ENCODE measurements around the gene SIGLEC1.
A peak's percentile ranks its signal among the peaks of the same experiment; 100 is the strongest.

The SIGLEC1 gene

GRCh38 chr20:3744806-3745685 is 32.6 kb upstream of the SIGLEC1 start:
- DNase-seq (ENCODE audit: low read depth in 1 of 2, low spot score in 1 of 2), result peak; percentile 31 to 52

DNA sequence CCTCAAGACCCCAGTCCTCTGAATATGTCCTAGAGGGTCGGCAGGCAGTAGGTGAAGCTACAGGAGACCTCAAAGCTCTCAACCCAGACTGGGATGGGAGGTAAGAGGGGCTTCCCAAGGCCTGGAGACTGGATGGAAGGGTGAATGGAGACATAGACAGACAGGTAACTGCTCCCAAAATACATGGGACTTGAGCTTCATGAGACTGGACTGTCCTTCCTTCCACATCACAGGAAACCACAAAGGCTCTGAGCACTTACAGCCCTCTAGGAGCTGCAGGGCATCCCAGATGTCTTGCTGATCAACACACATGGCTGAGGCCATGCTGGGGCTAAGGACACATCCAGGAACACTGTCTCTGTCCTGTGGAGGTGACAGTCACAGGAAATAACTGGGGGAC is 31.6 kb upstream of the SIGLEC1 start:
- DNase-seq (ENCODE audit: low read depth in 1 of 2, low spot score in 1 of 2), result no peak

- DNase-seq (ENCODE audit: low read depth in 1 of 2, low spot score in 1 of 2), result no peak
These were observed 30.9 kb upstream of the SIGLEC1 start for GRCh38 chr20:3743251-3743650.

DNA sequence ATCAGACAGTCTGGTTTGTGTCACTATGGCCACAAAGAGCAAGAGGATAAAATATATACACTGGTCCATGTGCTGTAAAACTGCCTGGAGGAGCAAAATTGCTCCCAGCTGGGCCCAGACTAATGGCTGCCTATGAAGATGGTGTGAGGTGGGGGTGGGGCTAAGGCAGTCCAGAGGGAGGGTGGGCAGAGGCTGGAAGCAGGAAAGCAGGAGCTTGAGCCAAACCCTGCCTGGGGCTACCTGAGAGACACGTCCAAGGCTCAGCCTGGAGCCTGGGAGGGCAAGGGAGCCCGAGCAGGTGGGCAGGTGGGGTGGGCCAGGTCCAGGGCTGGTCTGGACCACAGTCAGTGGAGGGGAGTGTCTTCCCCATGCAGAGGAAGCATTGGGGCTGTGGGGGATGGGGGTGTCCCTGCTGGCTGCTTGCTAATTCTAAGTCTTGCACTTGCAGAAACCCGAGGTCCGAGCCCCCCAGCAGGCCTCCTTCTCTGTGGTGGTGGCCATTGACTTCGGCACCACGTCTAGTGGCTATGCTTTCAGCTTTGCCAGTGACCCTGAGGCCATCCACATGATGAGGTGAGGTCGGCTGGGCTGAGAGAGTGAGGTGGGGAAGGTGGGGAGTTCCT is 29.5 kb upstream of the SIGLEC1 start:
- no peak for DNase-seq (ENCODE audit: low read depth in 1 of 2, low spot score in 1 of 2)

DNA sequence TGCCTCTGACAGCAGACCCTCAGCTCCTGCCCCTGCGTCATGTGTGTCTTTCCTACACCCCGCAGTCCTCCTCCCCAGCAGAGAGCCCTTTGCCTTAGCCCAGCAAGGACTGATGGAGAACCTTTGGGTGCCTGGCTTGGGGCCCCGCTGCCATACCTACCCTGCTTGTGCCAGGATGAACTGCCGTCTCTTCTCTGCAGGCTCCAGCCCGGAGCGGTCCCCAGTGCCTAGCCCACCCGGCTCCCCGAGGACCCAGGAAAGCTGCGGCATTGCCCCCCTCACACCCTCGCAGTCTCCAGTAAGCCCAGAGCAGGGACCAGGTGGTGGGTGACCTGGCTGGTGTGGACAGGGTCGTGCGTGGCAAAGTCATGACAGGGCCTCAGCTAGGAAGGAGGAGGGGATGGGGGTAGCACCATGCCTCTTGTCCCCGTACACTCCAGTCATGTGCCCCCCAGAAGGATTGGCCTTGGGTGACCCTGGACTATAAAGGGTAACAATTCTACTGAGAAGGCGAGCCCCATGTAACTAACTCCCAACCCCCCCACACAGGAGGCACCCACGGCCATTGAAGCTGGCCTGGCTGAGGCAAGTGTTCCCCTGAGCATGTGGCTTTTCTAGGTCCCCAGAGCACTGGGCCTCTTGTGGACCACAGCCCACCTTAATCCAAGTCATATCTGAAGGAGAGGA is 28.4 kb upstream of the SIGLEC1 start:
- no peak for DNase-seq (ENCODE audit: low read depth in 1 of 2, low spot score in 1 of 2)

GRCh38 chr20:3739926-3740451 is 27.6 kb upstream of the SIGLEC1 start:
- no peak for DNase-seq (ENCODE audit: low read depth in 1 of 2, low spot score in 1 of 2)

GRCh38 chr20:3739054-3739925 is 26.9 kb upstream of the SIGLEC1 start:
- no peak for DNase-seq (ENCODE audit: low read depth in 1 of 2, low spot score in 1 of 2)

DNA sequence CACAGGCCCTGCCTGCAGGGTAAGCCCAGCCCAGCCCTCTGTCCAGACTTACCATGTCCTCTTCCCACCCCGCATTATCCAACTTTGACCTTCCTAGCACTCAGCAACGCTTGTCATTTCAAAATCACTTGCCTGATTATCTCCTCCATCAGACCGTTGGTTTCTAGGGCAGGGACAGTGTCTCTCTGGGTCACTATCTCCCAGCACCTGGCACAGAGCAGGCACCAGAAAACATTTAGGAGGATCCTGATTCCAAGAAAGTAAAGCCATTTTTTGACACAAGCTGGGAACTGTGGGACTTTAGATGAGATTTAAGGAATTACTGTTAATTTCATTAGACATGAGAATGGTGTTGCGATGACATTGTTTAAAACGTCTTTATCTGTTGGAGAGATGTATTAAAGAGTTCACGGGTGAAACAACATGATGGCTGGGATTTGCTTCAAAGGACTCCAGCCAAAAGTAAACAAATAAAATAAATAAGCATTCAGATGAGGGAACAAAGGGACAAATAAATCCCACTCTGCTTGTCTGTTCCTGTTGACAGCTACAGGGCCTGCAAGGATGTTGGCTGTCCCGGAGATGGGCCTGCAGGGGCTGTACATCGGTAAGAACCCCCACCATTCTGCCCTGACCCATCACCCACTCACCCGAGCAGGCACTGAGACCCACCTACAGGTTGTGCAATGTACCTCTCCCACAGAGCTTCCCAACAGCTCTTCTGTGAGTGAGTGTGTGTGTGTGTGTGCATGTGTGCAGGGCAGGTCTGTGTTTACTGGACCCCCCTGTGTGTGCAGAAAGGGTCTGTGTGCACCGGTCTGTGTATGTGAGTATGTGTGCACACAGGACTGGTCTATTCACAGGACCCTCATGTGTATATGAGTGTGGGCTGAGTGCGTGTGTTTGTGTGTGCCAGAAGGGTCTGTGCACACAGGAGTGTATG is 26.0 kb upstream of the SIGLEC1 start:
- DNase-seq (ENCODE audit: low read depth in 1 of 2, low spot score in 1 of 2), result no peak

- no peak for DNase-seq (ENCODE audit: low read depth in 1 of 2, low spot score in 1 of 2)
These were observed 23.4 kb upstream of the SIGLEC1 start for GRCh38 chr20:3735768-3736167.

DNA sequence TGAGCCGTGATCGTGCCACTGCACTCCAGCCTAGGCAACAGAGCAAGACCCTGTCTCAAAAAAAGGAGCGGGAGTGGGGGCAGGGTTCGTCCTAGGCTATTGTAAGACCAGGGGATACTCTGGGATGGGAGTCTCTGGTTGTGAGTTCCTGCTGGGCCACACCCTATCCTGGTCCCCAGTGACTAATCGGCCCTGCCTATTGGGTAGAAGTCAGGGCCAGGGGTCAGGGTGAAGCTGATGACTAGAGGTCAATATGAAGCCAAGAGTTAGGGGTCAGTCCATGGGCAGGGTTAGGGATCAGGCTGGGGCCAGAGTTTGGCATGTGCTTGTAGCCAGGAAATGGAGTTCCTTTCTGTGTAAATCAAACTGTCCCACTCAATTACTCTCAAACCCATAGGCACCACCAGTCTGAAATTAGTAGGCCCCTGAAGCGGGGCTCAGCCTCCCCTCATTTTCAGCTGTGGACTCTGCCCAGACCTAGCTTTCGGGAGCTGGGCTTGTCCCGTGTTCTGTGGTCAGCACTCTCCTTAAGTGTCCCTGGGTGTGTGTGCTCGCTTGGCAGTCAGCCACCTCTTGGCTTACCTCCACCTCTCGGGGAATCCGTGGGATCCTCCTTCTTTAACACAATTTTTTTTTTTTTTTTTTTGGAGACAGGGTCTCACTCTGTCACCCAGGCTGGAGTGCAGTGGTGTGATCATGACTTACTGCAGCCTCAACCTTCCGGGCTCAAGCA is 21.9 kb upstream of the SIGLEC1 start:
- DNase-seq (ENCODE audit: low read depth in 1 of 2, low spot score in 1 of 2), result no peak

- no peak for DNase-seq (ENCODE audit: low read depth in 1 of 2, low spot score in 1 of 2)
These were observed 21.0 kb upstream of the SIGLEC1 start for GRCh38 chr20:3733119-3733995.

GRCh38 chr20:3732327-3733118 is 20.1 kb upstream of the SIGLEC1 start, which contains the start of gene HSPA12B:
Gene HSPA12B, plus strand, starts transcription at chr20:3732685. Its CDS starts 5,990 bp downstream, at chr20:3738675.
- no peak for DNase-seq (ENCODE audit: low read depth in 1 of 2, low spot score in 1 of 2)

DNA sequence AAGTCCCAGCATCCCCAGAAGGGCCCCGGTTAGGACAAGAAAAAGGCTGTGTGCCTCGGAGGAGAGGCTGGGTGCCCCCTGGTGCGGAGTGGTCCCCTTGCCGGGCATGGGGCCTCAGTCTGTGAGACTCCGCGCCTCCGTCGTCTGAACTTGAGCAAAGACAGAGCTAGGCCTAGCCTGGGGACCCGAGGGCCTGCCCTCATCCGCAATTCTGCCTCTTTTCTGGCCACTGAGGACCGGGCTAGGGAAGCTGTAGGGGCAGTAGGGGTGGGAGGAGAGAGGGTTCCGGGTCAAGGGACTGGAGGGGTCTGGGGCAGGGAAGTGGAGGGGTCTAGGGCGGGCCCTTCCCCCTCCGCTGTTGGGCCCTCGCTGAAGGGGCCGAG is 19.5 kb upstream of the SIGLEC1 start:
- DNase-seq (ENCODE audit: low read depth in 1 of 2, low spot score in 1 of 2), result no peak

DNA sequence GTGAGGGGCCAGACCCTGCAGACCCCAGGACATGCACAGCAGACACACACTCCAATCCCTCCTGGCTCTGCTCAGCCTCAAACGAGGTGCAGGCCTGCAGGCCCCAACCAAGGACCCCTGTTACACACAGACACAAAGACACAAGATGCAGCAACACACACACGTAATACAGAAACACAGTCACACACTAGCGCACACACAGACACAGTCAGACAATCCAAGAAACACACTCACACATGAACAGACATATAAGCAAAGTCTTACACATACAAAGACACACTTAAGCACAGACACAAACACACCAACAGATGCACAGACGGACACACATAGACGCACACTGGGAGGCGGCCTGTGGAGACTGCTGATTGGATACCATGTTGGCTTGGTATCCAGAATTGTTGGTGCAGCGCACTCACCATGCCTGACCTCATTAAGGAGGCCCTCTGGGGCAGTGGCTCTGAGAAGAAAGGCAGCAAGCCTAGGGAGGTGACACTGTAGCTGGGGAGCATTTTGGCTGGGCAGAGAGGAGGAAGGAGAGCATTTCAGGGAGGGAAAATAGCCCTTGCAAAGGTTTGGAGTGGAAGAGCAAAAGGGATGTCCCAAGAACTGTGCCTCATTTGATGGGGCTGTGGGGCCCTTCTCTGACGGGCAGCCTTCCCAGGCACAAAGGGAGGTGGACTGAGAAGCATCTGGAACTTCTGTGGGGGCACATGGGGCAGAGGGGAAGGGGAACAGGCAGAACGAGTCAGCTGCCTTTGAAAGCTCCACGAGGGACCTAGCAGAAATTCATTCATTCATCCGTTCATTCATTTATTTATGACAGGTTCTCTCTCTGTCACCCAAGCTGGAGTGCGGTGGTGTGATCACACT is 18.6 kb upstream of the SIGLEC1 start:
- no peak for DNase-seq (ENCODE audit: low read depth in 1 of 2, low spot score in 1 of 2)

- DNase-seq (ENCODE audit: low read depth in 1 of 2, low spot score in 1 of 2), result no peak
These were observed 17.6 kb upstream of the SIGLEC1 start for GRCh38 chr20:3729811-3730540.

- DNase-seq (ENCODE audit: low read depth in 1 of 2, low spot score in 1 of 2), result no peak
These were observed 17.0 kb upstream of the SIGLEC1 start for GRCh38 chr20:3729378-3729777.
